Ureter (tissue), 1 donor: ENCODE results near the gene NCLN. TPM values are rescaled to one million over a fixed set of nuclear protein-coding genes. Genes with fewer than 3 reads are reported as not detected.
"Not testable (repeated sequence)": the region's sequence is repeated elsewhere in the genome, so short reads cannot be mapped to it uniquely, and the experiment has no call there.

Experiments used
- DNase-seq: peaks from one replicate; pipeline ENCODE4 v3.0.0-alpha.2; 2020; ENCODE audit warnings: low spot score
- total RNA-seq: library from RNA; stranded (reverse); gene quantifications from one replicate; pipeline ENCODE4 v1.2.4, GENCODE V29; 2023
- donor health status: DM: yes; HTN: yes; CAD: no.

NCLN gene
- total RNA-seq, 1 donor from 2014 or later = 69.2 TPM

- DNase-seq = no peak
These were observed 13.4 kb downstream of the NCLN start for GRCh38 chr19:3198901-3199700.

GRCh38 chr19:3201072-3201700 lies 15.5 kb downstream of the NCLN start:
- DNase-seq = peak; percentile 34

GRCh38 chr19:3201911-3202310 lies 16.2 kb downstream of the NCLN start:
- DNase-seq = peak; percentile 37

GRCh38 chr19:3202346-3202745 lies 16.6 kb downstream of the NCLN start:
- DNase-seq = peak; percentile 32

GRCh38 chr19:3202895-3203294 lies 17.2 kb downstream of the NCLN start:
- not testable (repeated sequence) for DNase-seq

GRCh38 chr19:3203805-3204645 lies 18.3 kb downstream of the NCLN start:
- peak; percentile 38 for DNase-seq

- DNase-seq = no peak
These were observed 19.0 kb downstream of the NCLN start for GRCh38 chr19:3204646-3205275.

GRCh38 chr19:3206216-3206953 lies 20.7 kb downstream of the NCLN start:
- no peak for DNase-seq

GRCh38 chr19:3207461-3208242 lies 21.9 kb downstream of the NCLN start:
- DNase-seq = peak; percentile 40

GRCh38 chr19:3208317-3209207 lies 22.8 kb downstream of the NCLN start:
- DNase-seq = peak; percentile 35

GRCh38 chr19:3210347-3211017 lies 24.8 kb downstream of the NCLN start:
- DNase-seq = no peak

GRCh38 chr19:3211191-3211590 lies 25.5 kb downstream of the NCLN start:
- DNase-seq = no peak

- DNase-seq = no peak
These were observed 27.4 kb downstream of the NCLN start for GRCh38 chr19:3213159-3213558.

GRCh38 chr19:3216874-3217273 lies 31.1 kb downstream of the NCLN start:
- DNase-seq = no peak

GRCh38 chr19:3220576-3220975 lies 34.8 kb downstream of the NCLN start:
- DNase-seq = no peak

- not testable (repeated sequence) for DNase-seq
These were observed 35.8 kb downstream of the NCLN start for GRCh38 chr19:3221576-3221975.

- DNase-seq = no peak
These were observed 37.0 kb downstream of the NCLN start for GRCh38 chr19:3222709-3223108.

- DNase-seq = no peak
These were observed 38.8 kb downstream of the NCLN start, which contains the start of gene CELF5 for GRCh38 chr19:3224346-3225168. TSS of gene CELF5 (plus strand) at chr19:3224661. CDS start at chr19:3224740, 79 bp downstream.
